GM18505 (cell line): ENCODE data around the gene OXTR.

Experiments
- ATAC-seq: cut with Tn5 transposase; IDR thresholded peaks from one replicate; pipeline ENCODE4 v1.9.1; 2021; ENCODE audit not compliant: unreplicated experiment
- POLR2A ChIP-seq: IDR thresholded peaks from 4 replicates; pipeline ENCODE4 v1.6.1; 2011; ENCODE audit warnings: borderline replicate concordance; ENCODE audit not compliant: insufficient read depth, insufficient read length; ENCODE audit errors: extremely low read depth

The OXTR gene

DNA sequence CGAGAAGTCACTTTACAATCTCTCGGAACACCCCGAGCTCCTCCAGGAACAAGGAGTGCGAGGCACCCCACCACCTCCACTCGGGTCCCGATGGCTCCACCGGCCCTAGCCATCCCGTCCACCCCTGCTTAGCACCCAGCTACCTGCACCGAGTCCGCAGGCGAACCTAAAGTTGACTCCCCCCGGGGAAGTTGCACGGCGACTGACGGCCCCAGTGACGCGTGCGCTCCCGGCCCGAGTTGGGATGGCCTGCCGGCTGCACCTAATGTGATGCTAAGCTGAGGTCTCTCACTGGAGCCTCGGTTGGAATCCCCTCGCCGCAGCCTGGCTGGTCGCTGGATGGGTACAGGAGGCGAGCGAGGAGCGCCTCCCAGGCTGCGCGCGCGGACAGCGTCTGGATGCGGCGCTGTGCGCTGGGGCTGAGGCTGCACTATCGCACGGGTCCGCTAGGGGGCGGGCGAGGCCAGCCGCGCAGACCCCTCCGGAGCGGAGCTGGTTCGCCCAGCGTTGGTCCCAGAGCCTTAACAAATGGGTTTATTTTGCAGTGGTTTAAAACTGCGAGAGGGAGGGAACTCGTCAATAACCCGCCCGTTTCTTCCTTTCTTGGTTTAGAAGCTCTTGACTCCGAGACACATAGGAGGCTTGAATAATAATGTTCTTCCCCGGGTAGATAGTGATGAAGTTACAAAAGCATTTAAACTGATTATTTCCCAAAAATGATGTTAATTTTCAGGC is at the start of gene OXTR:
Gene OXTR, minus strand, starts transcription at position 526 of the 735 bp plus-strand sequence. CDS start 1,426 bp downstream, outside the sequence.
- peak; percentile 84 for ATAC-seq
- TF ChIP-seq POLR2A, result no peak

DNA sequence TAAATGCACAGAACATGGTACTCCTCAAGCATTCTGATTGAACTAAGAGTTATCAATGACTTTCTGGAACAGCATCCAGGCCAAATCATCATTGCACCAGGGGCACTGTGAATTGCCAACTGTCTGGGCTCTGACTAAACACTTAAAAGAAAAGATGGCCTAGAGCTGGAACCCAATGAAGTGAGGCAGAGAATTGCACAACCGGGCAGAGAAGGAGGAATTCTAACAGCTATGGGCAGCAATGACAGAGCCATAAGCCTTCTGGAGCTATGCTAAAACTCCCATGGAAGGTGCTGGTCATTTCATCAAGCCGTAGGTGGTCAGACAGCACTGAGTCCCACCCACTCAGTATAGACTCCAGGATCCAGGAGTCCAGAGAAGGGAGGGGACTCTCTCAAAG is 48.1 kb upstream of the OXTR start:
- TF ChIP-seq POLR2A, result no peak
- no peak for ATAC-seq

DNA sequence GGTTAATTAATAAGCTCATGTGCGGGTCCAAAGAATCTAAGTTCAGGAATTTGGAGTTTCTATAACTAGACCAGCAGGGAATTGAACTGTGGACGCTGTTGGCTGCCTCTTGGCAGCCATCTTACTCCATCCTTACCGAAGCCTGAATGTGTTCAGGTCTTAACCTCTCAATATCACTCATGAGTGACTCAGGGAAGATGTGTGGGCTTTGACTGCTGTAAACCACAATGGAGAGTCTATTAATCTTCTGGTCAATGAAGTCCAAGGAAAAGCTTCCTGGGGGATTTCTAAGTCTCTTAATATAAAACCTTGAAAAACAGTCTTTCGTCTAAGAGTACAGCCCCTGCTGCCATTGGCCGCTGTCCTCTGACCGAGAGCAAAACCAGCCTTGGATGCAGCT is 46.7 kb upstream of the OXTR start:
- ATAC-seq, result no peak
- no peak for TF ChIP-seq POLR2A

DNA sequence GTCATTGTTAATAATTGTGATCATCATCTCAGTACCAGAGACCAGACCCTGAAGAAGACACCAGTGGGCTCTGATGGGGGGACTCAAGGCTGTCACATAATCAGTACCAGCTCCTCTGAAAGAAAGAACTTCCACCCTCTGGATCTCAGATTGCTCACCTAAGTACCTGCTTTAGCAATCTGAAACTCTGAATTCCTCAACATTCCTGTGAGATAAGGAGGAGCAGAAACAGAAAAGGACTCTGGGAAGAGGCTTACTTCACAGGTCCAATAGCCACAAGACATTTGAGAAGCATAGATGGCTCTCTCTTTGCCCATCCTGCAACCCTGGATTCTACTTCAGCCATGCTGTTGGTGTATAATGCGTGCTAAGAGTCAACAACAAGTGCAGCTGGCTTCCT is 44.0 kb upstream of the OXTR start:
- TF ChIP-seq POLR2A, result no peak
- no peak for ATAC-seq

DNA sequence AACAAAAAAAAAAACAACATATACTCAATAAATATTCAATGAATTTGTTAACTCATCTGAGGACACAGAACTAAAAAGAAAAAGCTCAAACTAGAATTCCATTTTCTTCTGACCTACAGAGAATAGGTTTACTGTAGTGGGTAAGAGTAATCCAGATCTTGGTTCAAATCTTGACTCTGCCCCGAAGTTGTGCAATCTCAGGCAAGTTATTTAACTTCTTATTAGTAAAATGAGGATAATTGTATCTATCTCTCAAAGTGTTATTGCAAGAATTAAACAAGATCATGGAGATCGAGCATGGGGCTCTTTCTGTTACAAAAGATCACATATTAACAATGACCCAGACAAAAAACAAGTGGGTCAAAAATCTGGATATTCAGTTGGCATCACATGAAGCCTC is 41.1 kb upstream of the OXTR start:
- ATAC-seq, result no peak
- TF ChIP-seq POLR2A, result no peak

DNA sequence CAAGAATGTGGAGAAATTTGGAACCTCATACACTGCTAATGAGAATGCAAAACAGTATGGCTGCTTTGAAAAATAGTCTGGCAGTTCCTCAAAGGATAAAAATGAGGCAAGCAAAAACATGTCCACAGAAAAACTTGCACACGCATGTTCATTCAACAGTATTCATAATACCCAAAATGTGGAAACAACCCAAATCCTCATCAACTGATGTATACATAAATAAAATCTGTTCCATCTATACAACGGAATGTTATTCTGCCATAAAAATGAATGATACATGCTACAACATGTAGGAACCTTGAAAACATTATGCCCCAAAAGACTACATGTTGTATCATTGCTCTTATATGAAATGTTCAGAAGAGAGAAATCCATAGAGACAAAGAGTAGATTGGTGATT is 36.4 kb upstream of the OXTR start:
- ATAC-seq, result no peak
- no peak for TF ChIP-seq POLR2A

DNA sequence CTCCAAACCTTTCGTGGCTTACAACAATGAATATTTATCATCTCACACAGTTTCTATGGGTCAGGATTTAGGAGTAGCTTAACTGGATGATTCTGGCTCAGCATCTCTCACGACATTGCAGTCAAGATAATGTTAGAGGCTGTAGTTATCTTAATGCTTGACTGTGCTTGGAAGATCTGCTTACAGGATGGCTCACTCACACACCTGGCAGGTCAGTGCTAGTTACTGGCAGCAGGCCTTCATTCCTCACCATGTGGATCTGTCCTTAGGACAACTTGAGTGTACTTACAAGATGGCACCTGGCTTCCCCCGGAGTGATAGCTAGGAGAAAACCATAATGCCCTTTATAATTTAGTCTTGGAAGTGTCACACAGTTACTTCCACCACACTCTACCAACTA is 32.8 kb upstream of the OXTR start:
- no peak for TF ChIP-seq POLR2A
- no peak for ATAC-seq

DNA sequence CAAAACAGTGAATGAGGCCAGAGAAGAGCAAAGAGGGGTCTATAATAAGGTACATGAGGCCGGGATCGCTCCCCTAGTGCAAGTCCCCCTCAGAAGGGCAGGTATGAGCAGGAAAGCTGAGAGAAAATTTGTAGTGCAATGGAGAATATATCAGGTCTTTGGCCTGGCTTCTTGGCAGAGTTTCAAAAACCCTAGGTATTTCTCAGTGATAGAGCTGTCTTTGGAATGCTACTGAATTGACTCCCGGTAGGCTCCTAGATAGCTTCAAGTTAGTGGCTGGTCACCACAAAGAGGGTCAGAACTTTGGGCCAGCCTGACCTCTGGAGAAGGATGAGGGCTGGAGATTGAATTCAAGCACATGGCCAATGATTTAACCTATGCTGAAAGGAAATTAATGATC is 30.6 kb upstream of the OXTR start:
- TF ChIP-seq POLR2A, result no peak
- no peak for ATAC-seq

DNA sequence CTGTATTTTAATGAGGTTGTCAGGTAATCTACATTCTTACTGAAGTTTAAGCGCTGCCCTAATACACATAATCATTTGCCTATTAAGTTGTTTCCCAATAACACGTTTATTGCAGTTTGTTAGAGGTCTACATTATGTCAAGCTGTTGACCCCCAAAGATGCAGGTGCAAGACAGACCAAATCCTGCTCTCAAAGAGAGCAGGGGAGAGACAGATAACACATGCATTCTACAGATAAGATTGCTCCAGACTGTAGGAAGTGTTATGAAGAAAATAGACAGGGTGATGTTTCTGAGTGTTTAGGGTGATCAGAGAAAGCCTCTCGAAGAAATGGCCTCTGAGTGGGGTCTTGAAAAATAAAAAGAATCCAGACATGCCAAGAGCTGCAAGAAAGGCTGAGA is 24.8 kb upstream of the OXTR start:
- no peak for ATAC-seq
- no peak for TF ChIP-seq POLR2A

DNA sequence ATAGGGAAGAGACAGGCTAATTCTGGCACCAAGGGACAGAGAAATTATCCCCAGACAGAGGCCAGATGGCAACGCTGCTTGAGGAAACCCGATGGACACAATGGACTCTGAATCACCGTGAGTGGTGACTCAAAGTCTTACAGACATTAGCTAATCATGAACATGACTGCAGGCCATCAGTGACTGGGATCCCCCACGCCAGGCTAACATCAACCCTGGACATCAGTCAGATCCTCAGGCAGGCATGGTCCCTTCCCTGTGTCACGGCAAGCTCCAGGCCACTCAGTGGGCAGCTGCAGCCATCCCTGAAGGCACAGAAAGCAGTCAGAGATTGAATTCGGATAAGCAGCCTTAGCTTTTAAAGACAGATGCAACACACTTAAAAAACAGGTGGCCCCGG is 23.8 kb upstream of the OXTR start:
- no peak for ATAC-seq
- no peak for TF ChIP-seq POLR2A

DNA sequence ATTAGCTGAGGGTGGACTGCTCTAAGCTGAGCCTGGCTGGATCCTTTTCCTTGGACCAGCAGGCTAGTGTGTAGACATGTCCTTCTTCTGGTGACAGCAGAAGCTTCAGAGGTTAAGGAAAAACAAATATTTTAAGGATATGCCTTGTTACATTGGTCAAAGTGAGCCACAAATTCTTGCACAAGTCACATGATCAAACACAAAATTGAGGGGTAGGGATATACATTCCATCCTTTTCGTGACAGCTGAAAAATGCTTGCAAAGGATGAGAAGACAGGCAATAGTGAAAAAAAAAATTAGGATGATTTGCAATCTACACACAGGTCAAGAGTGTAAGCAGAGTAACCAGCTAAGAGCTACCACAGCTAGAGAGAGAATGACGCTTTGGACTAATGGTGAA is 21.1 kb upstream of the OXTR start:
- ATAC-seq, result no peak
- no peak for TF ChIP-seq POLR2A

DNA sequence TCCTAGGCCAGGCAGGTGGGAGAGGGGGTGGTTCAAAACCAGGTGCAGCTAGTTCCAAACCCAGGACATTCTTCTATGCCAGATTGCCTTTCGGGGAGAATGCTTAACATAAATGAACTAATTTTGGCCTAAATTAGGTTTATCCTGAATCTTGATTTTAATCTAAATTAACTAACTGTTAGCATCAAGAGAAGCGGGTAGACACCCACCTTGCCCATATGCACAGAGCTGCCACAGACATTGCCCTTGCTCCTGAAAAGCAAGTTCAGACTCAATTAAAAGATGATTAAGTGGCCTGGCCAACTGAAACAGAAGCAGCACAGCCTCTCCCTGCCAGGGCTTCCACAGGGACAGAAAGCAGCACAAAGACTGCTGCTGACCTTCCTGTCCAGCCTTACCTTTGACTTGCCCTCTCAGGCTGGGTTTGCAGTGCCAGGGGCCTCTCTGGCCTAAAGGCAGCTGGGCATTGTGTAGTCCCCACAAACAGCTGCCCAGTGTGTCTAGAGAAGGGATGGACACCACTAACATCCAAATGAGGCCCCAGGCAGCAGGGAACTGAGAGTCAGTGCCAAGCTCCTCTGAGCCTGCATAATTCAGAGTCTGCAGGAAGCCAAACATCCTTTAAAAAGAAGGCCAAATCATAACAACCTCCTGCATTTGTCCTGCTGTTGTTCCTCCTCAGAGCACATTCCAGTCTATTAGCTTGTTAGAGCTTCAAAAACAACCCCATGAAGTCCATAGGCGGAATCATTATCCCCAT is 15.4 kb upstream of the OXTR start:
- TF ChIP-seq POLR2A, result no peak
- no peak for ATAC-seq

DNA sequence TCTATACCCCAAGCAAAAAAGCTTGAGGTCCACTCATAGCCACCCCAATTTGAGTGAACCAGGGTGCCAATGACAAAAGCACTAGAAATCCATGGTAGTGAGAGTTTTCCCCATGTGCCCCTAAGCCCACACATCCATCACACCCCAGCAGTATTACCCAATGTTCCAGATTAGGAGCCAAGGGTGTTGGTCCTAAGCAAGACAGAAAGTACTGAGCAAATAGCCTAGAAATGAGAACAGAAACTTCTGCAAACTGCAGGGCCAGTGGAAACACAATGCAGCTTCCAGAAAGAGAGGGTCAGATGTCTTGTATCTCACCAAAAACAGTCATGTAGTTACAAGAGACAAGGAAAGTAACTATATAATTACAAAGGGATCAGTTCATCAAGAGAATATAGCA is 10.9 kb upstream of the OXTR start:
- ATAC-seq, result no peak
- no peak for TF ChIP-seq POLR2A

DNA sequence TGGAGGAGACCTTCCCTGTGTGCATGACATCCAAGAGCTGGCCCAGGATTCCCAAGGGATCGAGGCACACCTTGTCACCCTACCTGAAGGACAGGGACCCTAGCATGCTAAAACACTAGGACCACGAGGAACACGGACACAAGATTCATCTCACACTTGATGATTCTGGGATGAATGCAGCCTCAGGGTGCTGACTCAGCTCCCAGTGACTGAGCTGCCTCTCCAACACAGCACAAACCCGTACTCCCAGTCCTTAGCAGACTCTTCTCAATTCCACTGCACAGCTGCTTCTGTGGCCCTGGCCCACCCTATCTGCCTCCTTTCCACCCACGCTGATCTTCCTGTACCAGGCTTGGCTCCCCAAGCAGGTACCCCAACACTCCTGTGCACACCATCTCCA is 9.1 kb upstream of the OXTR start:
- no peak for ATAC-seq
- no peak for TF ChIP-seq POLR2A
